GM12865 (cell line): ENCODE results near the gene ITGA8.

Source experiments
- DNase-seq: peaks from one replicate; pipeline ENCODE4 v3.0.0; 2010; ENCODE audit warnings: low read depth
- H3K4me3 ChIP-seq: 2 replicates; pipeline ENCODE4 v1.5.1; 2011; ENCODE audit warnings: mild to moderate bottlenecking, low read depth, low read length, control low read depth
- CTCF ChIP-seq: IDR thresholded peaks from 2 replicates; pipeline ENCODE4 v1.5.1; 2011; ENCODE audit warnings: low read length, control low read depth, low read depth, inconsistent platforms; ENCODE audit not compliant: insufficient read depth; ENCODE audit errors: missing control alignments

Gene ITGA8

GRCh38 chr10:15700078-15700674 is 19.5 kb downstream of the ITGA8 start:
- H3K4me3 ChIP-seq = no peak overlapping the region
- no peak for DNase-seq
- no peak for TF ChIP-seq CTCF

GRCh38 chr10:15695852-15696251 is 23.9 kb downstream of the ITGA8 start:
- no peak for DNase-seq
- H3K4me3 ChIP-seq = no peak overlapping the region
- no peak for TF ChIP-seq CTCF

- no peak for DNase-seq
- H3K4me3 ChIP-seq = no peak overlapping the region
- no peak for TF ChIP-seq CTCF
These were observed 29.7 kb downstream of the ITGA8 start for GRCh38 chr10:15690031-15690430.

GRCh38 chr10:15684768-15685167 is 35.0 kb downstream of the ITGA8 start:
- peak; percentile 2 for DNase-seq
- TF ChIP-seq CTCF = no peak
- no peak overlapping the region for H3K4me3 ChIP-seq

GRCh38 chr10:15681076-15681475 is 38.6 kb downstream of the ITGA8 start:
- no peak for TF ChIP-seq CTCF
- no peak for DNase-seq
- no peak overlapping the region for H3K4me3 ChIP-seq

- DNase-seq = no peak
These were observed 40.9 kb downstream of the ITGA8 start for GRCh38 chr10:15678851-15679250.

More at GRCh38 chr10:15678851-15679250, 40.9 kb downstream of the ITGA8 start:
- TF ChIP-seq CTCF = no peak
- H3K4me3 ChIP-seq = no peak overlapping the region
